NK-92 (cell line): ENCODE data around the gene ETNK2.

Experiments
- DNase-seq: peaks from one replicate; lab custom pipeline; 2025; ENCODE audit not compliant: unreplicated experiment; lab: John Stamatoyannopoulos, UW

The ETNK2 gene

GRCh38 chr1:204177133-204177532, 25.3 kb upstream of the ETNK2 start:
- no peak for DNase-seq

DNA sequence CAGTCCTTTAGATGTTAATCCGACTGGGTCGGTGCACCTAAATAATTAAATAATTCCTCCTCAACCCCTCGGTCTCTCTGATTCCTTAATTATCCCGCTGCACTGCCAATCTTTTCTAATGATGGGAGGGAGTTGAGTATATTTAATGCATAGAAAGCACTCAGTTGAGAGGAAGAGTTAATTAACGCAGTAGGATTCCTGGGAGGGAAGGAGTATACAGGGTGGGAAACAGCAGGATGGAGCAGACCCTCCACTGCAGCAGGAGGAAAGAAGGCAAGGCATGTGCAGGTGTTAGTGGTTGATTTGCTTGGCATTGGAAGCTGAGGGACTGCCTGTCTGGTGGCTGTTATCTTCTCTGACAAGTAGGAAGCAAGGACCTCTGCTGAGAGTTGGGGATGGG, 24.2 kb upstream of the ETNK2 start:
- no peak for DNase-seq

- DNase-seq, result no peak
Measured at GRCh38 chr1:204174958-204175357, 23.1 kb upstream of the ETNK2 start.

GRCh38 chr1:204172404-204173029, 20.7 kb upstream of the ETNK2 start:
- no peak for DNase-seq

DNA sequence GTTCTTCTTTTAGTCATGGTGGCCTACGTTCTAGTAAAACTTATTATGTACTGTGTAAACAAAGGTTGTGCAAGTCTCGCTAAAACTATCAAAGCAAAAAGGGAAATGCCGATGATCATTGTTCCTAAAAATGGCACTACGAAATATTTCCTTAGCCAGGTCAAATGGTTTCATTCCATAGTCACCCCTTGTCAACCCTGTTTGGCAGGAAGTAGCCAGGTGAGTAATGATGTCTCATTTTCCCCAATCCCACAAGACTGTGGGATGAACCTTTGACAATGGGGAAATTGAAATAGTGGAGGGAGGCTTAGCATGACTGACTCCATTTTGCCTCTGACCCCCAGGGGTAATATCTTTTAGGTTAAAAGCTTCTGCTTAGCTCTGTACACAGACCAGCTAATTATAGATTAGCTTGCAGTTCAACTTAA, 19.9 kb upstream of the ETNK2 start:
- DNase-seq, result no peak

DNA sequence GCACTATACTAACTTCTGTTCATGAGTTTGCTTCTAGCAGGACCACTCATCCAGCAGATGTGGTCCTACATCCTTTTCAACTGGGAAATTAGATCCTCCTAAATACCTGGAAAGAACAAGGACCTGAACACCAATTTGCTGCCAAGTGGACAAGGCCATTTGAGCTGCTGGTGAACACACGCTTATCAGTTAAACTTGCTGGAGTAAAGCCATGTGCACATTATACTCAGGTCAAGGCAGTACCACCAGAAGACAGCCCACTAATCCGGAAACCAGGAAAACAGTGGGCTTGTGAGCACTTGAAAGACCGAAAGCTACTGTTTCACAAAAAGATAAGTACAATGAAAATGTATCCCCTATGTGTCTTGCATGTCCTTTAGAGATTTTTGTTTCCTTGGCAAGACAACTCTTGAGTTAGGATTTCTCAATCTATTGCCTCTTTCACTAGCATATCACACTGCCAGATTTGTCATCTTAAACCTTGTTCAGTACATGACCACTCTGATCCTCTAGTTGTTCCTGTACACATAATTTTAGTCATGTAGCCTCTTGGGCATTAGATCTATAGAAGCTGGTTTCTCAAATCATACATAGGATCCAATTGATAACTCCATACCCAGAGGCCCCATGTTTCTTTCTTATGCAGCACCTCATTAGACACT, 18.8 kb upstream of the ETNK2 start:
- no peak for DNase-seq

- no peak for DNase-seq
Measured at GRCh38 chr1:204169858-204170257, 18.0 kb upstream of the ETNK2 start.

GRCh38 chr1:204167730-204168129, 15.9 kb upstream of the ETNK2 start:
- no peak for DNase-seq

- DNase-seq, result no peak
Measured at GRCh38 chr1:204166219-204166618, 14.4 kb upstream of the ETNK2 start, which contains the start of gene REN. Gene REN (minus strand): TSS chr1:204166337. CDS start chr1:204166293, 44 bp downstream.

DNA sequence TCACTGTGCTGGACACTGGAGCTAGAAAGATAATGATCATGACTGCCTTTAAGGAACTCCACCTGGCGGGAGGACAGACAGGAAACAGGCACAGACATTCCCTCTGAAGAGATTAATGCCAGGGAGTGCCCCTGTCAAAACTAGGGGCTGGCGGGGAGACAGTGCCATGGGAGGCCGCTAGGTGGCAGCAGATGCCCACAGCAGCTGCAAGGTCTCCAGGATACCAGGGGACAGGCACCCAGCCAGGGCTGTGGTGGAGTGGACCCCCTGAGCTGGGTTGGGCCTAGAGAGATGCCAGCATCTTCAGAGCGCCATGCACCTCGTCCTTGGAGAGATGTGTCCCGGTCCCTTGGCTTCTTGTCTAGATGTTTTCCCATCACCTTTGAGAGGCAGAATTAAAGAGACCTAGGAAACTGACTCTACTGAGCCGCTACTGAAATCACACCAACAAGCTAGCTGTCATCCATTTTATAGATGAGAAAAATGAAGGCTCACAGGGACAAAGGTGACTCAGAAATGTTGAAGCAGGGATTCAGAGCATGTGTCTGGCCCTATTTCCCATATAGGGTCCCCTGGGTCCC, 10.7 kb upstream of the ETNK2 start:
- no peak for DNase-seq

DNA sequence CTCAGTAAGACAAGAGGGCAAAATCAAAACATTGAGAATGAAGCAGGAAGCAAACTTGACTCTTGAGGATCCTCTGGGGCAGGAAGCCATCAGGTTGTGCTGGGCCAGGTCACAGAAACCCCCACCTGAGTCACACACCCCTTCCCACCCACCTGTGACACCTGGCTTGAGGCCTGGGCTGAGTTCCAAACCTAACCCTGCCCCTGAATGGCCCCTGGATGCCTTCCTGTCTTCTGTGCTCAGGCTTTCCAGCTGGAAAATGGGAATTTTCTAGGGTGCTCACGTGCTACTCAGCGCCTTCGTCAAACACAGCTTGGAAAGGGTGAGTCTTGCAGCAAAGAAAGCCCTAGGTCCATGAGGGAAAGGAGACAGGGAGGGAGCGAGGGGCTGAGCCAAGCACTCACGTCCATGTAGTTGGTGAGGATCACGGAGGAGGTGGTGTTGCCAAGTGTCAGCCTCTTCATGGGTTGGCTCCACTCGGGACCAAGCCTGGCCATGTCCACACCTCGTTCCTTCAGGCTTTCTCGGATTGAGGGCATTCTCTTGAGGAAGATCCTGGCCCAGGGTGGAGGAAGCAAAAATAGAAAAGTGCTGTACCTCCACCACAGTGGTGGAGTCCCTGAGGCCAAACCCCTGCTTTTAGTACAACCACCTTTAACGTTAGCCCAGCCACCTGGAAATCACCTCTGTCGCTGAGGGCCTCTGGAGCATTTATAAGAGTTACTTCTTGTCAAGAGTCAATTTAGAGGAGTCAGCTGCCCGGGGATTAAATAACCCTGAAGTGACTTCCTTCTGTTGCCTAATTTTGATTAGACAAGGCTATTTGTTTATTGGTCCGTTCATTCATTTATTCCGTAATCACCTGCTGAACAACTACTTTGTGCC, 10.0 kb upstream of the ETNK2 start:
- no peak for DNase-seq

GRCh38 chr1:204157962-204158361, 6.1 kb upstream of the ETNK2 start:
- no peak for DNase-seq

- DNase-seq, result no peak
Measured at GRCh38 chr1:204155881-204156280, 4.0 kb upstream of the ETNK2 start.

GRCh38 chr1:204154568-204155255, 2.9 kb upstream of the ETNK2 start:
- DNase-seq, result no peak

- DNase-seq, result no peak
Measured at GRCh38 chr1:204153667-204154066, 1.8 kb upstream of the ETNK2 start.

DNA sequence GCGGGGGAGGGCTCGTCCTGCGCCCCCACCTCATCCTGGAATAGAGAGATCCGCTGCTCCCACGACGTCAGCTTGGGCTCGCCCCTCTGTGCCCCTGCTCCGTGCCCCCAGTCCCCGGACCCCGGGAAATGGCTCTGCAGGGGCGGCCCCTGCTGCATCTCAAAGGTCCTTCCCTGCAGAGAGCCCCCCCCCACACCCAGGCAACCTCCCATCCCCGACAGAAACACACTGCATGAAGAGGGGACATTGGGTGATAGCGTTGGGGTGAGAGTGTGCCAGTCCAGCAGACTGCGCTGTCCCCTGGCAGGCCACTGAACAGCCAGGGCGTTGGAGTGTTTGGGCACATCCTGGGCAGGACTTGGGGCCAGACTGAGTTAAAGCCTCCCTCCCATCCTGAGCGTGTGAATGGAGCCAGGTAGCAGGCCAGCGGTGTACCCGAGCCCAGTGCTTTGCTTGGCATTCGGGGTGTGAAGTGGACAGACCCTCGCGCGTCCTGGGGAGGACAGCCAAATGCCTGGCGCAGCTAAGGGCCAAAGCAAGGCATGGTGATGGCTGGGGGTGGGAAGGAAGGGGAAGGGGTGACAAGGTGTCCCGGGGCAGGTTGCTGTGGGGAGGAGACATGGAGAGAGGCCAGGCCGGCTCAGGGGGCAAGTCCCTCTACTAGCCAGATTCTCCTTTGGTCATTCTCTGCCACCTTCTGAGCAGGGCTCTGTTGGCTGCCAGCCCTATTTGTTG, 633 bp upstream of the ETNK2 start:
- DNase-seq, result no peak

DNA sequence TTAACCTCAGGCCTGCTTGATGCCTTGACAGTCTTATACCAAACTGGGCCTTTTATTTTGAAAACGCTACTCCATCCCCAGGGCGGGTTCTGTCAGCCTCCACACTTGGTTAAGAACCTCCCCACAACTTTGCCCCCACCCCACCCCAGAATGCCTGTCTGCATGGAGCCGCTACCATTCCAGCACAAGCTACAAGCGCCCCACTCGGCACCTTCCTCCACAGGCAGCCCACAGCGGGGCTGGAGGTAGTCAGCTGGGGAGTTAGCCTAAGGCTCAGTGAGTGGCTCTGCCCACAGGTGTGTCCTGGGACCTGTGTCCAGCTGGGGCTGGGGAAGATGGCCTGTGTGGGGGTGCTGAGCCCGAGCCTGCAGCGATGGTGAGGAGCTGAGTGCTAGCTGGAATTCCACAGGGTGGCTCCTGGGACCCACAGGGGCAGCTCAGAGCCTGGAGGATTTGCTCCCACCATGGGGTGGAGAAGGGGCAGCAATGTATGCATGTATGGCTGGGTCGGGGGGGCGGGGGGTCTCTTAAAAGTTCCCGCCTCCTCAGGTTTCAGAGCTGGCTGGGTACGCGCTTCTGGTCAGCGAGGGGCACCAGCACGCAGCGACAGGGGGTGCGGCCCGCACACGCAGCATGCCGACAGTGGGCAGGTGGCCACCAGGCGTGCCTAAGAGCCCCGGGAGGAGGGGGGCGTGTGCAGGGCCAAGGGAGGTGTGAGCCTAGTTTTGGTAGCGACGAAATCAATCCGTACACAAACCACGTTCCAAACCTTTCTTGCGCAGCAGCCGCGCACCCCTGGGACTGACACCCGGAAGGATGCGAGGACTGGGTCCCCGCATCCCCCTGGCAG, 917 bp downstream of the ETNK2 start:
- DNase-seq, result no peak

DNA sequence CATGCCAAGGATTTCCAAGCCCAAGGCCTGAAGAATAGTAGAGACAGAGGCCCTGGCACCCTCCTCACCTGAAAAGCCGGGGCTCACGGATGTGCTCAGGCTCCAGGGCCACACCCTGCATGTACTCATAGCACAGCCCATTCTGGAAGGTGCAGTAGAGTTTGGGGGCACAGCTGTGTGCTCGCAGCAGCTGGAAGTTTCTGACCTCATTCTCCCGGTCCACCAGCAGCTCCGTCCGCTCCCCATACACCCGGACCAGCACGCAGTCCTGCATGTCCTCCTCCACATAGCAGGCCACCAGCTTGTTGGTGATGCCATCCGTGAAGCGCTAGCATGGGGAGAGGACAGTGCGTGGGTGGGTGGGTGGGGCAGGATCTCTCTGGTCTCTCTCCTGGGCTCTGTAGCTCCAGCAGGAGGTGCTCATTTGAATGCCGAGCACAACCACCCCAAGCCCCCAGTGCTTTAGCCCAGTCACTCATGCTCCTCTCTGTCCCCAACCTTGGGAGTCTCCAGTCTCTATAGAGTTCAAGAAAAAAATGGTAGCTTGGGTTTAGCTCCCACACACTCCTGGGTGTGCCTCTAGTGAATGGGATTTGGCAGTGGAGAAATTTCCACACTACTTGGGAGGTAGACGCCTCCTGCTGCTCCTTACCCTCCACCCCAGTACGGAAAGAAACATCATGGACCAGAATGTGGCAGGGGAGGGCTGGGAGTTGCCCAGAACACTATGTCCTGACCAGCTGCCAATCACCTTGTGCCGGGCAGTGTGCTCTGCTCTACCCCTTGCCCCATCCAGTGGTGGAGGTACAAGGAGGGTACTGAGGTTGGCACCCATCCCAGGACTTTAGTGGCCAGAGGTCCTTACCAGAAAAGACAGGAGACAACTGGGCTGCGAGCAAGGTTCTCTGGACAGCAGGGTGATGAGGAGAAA, 1.9 kb downstream of the ETNK2 start:
- no peak for DNase-seq
